GM23338 (cell line): ENCODE measurements around the gene WDR27. TPM values are rescaled to one million over a fixed set of nuclear protein-coding genes. Genes with fewer than 3 reads are reported as not detected.

Source experiments
- ATAC-seq: fragments of 200-7000 bp; cut with Tn5 transposase; 3 replicates; pipeline ENCODE4 v1.9.1; 2020
- DNase-seq: peaks from one replicate; pipeline ENCODE4 v3.0.0-alpha.2; 2015; ENCODE audit warnings: low spot score
- H2AFZ ChIP-seq: fragments of 200-600 bp; sonication (generic); 2 replicates; pipeline ENCODE4 v1.8.0; 2016; ENCODE audit warnings: antibody characterized with exemption, mild to moderate bottlenecking, moderate library complexity
- H3F3A ChIP-seq: fragments of 200-600 bp; sonication (generic); replicated peaks from 2 replicates; pipeline ENCODE4 v1.8.0; 2017; ENCODE audit warnings: antibody characterized with exemption, mixed run types, low read depth
- H3K27ac ChIP-seq: fragments of 200-600 bp; sonication (generic); 2 replicates; pipeline ENCODE4 v1.6.1; 2016; ENCODE audit warnings: low read depth
- H3K27me3 ChIP-seq: fragments of 200-600 bp; sonication (generic); 2 replicates; pipeline ENCODE4 v1.8.0; 2016; ENCODE audit warnings: mild to moderate bottlenecking, mixed run types, moderate library complexity; ENCODE audit not compliant: insufficient read depth
- H3K36me3 ChIP-seq: fragments of 200-600 bp; sonication (generic); 2 replicates; pipeline ENCODE4 v1.8.0; 2016; ENCODE audit warnings: mild to moderate bottlenecking; ENCODE audit not compliant: insufficient read depth
- H3K4me1 ChIP-seq: fragments of 200-600 bp; sonication (generic); 2 replicates; pipeline ENCODE4 v1.8.0; 2016; ENCODE audit warnings: mild to moderate bottlenecking, moderate library complexity; ENCODE audit not compliant: insufficient read depth
- H3K4me2 ChIP-seq: fragments of 200-600 bp; sonication (generic); 2 replicates; pipeline ENCODE4 v1.7.1; 2017; ENCODE audit warnings: mixed run types
- H3K4me3 ChIP-seq: fragments of 200-600 bp; sonication (generic); 2 replicates; pipeline ENCODE4 v1.6.1; 2016; ENCODE audit warnings: mixed run types
- H3K79me2 ChIP-seq: fragments of 200-600 bp; sonication (generic); replicated peaks from 2 replicates; pipeline ENCODE4 v1.8.0; 2017; ENCODE audit warnings: mild to moderate bottlenecking; ENCODE audit not compliant: insufficient read depth
- H3K9me2 ChIP-seq: fragments of 200-600 bp; sonication (generic); 2 replicates; pipeline ENCODE4 v1.8.0; 2017; ENCODE audit not compliant: insufficient read depth
- H4K20me1 ChIP-seq: fragments of 200-600 bp; sonication (generic); replicated peaks from 2 replicates; pipeline ENCODE4 v1.8.0; 2017; ENCODE audit warnings: mild to moderate bottlenecking; ENCODE audit not compliant: insufficient read depth
- H3K27ac Mint-ChIP-seq: 2 replicates; pipeline ENCODE4 v1.8.0; 2020; ENCODE audit warnings: inconsistent platforms, mild to moderate bottlenecking, moderate library complexity, mixed read lengths
- H3K27me3 Mint-ChIP-seq: 3 replicates; pipeline ENCODE4 v1.8.0; 2022; ENCODE audit warnings: low read depth, mild to moderate bottlenecking, moderate library complexity, mixed read lengths, inconsistent platforms; ENCODE audit not compliant: insufficient read depth, poor library complexity
- H3K36me3 Mint-ChIP-seq: 3 replicates; pipeline ENCODE4 v1.8.0; 2021; ENCODE audit warnings: low read depth, mild to moderate bottlenecking, inconsistent platforms, moderate library complexity, mixed read lengths
- H3K4me1 Mint-ChIP-seq: 3 replicates; pipeline ENCODE4 v1.8.0; 2020; ENCODE audit warnings: mild to moderate bottlenecking, inconsistent platforms, mixed read lengths
- H3K4me3 Mint-ChIP-seq: 3 replicates; pipeline ENCODE4 v1.8.0; 2021; ENCODE audit warnings: moderate library complexity, mild to moderate bottlenecking, inconsistent platforms, mixed read lengths
- H3K9me3 Mint-ChIP-seq: 3 replicates; pipeline ENCODE4 v1.8.0; 2020; ENCODE audit warnings: moderate library complexity, mild to moderate bottlenecking, inconsistent platforms, mixed read lengths
- CREB1 ChIP-seq: fragments of 250-450 bp; sonication (Bioruptor Pico); IDR thresholded peaks from 2 replicates; pipeline ENCODE4 v1.5.0; 2020; ENCODE audit warnings: low read depth, mild to moderate bottlenecking, moderate library complexity
- CTCF ChIP-seq, 2 experiments: fragments of 200-600 bp in 1 of 2; sonication (generic) in 1 of 2; conservative IDR thresholded peaks; 2 replicates each; pipeline versions ENCODE4 v1.5.1 to v1.6.1; 2016 to 2017; ENCODE audit warnings: antibody characterized with exemption in 2 of 2, low read depth in 2 of 2, mild to moderate bottlenecking in 2 of 2, moderate library complexity in 1 of 2
- ETS1 ChIP-seq: IDR thresholded peaks from 2 replicates; pipeline ENCODE4 v1.6.1; 2016; ENCODE audit warnings: antibody characterized with exemption
- EZH2 ChIP-seq: fragments of 200-600 bp; sonication (generic); IDR thresholded peaks from one replicate; pipeline ENCODE4 v1.8.0; 2017; ENCODE audit warnings: antibody characterized with exemption, mild to moderate bottlenecking, low read depth; ENCODE audit not compliant: unreplicated experiment
- EZH2phosphoT487 ChIP-seq: fragments of 200-600 bp; sonication (generic); IDR thresholded peaks from one replicate; pipeline ENCODE4 v1.8.1; 2018; ENCODE audit warnings: antibody characterized with exemption; ENCODE audit not compliant: unreplicated experiment
- JUNB ChIP-seq: IDR thresholded peaks from one replicate; pipeline ENCODE4 v1.6.1; 2016; ENCODE audit warnings: antibody characterized with exemption; ENCODE audit not compliant: unreplicated experiment
- NANOG ChIP-seq: IDR thresholded peaks from 2 replicates; pipeline ENCODE4 v1.6.1; 2016; ENCODE audit warnings: antibody characterized with exemption, borderline replicate concordance
- POLR2AphosphoS5 ChIP-seq: IDR thresholded peaks from 2 replicates; pipeline ENCODE4 v1.6.1; 2016; ENCODE audit warnings: antibody characterized with exemption, low read depth
- REST ChIP-seq: IDR thresholded peaks from one replicate; pipeline ENCODE4 v1.6.1; 2018; ENCODE audit warnings: antibody characterized with exemption; ENCODE audit not compliant: unreplicated experiment
- STAT1 ChIP-seq: IDR thresholded peaks from one replicate; pipeline ENCODE4 v1.6.1; 2016; ENCODE audit warnings: antibody characterized with exemption; ENCODE audit not compliant: unreplicated experiment
- ZNF114 ChIP-seq: fragments of 250-450 bp; sonication (Bioruptor Pico); IDR thresholded peaks from 2 replicates; pipeline ENCODE4 v1.5.0; 2020; ENCODE audit warnings: mild to moderate bottlenecking, moderate library complexity
- ZNF331 ChIP-seq: fragments of 250-450 bp; sonication (Bioruptor Pico); IDR thresholded peaks from 2 replicates; pipeline ENCODE4 v1.5.0; 2020; ENCODE audit warnings: low read depth, mild to moderate bottlenecking, moderate library complexity
- ZNF462 ChIP-seq: fragments of 250-450 bp; sonication (Bioruptor Pico); IDR thresholded peaks from 2 replicates; pipeline ENCODE4 v1.5.0; 2020; ENCODE audit warnings: mild to moderate bottlenecking, moderate library complexity
- polyA plus RNA-seq: library from polyadenylated mRNA; unstranded; fragments of >200 nt; fragmentation: Nextera tagmentation; extraction: Ambion mirVana; gene quantifications from 2 replicates; pipeline ENCODE4 v1.2.1, GENCODE V29; 2016
- total RNA-seq: library from RNA; depleted of rRNA; stranded (reverse); fragments of >200 nt; shearing (Covaris generic); gene quantifications from 2 replicates; pipeline ENCODE4 v1.2.3, GENCODE V29; 2014

WDR27 gene
- total and polyA plus RNA-seq, 2 experiments from 2014 or later, result 55.3 to 80.4 TPM

- Histone ChIP-seq H3K9me2 (no peaks in the 10 kb centered on the region; the same call in 1 of the 2 replicates), H3K79me2 (no peaks in the 10 kb centered on the region), H3K36me3 (peaks cover 8% of the 10 kb centered on the region; the same call in 1 of the 2 replicates), H4K20me1 (no peaks in the 10 kb centered on the region), H3K27me3 (no peaks in the 10 kb centered on the region), H3K4me2 (no peak overlapping the region), H3K4me3 (no peak overlapping the region), H3F3A (no peaks in the 10 kb centered on the region), H3K4me1 (no peaks in the 10 kb centered on the region), H2AFZ (no peak overlapping the region), H3K27ac (no peak overlapping the region)
- Mint-ChIP-seq H3K9me3 (peaks cover 19% of the 10 kb centered on the region; the same call in 2 of the 3 replicates), H3K4me3 (no peak overlapping the region), H3K27me3 (no peaks in the 10 kb centered on the region), H3K36me3 (peaks cover 21% of the 10 kb centered on the region), H3K4me1 (no peaks in the 10 kb centered on the region), H3K27ac (no peak overlapping the region)
- ATAC-seq (no peak), DNase-seq (no peak)
- TF ChIP-seq REST (no peak), ETS1 (no peak), ZNF462 (CRISPR knock-in tag) (no peak), EZH2 (no peak), CTCF (conservative IDR thresholded peaks at IDR 0.05; ENCODE audit: low read depth in 2 of 2) (no peak), STAT1 (no peak), CREB1 (no peak), ZNF114 (no peak), EZH2phosphoT487 (no peak), NANOG (no peak), JUNB (no peak), POLR2AphosphoS5 (no peak), ZNF331 (CRISPR knock-in tag) (no peak)
Measured at GRCh38 chr6:169545982-169546381, 155.8 kb downstream of the WDR27 start.
